SK-N-SH (cell line): ENCODE data around the gene LUC7L2. TPM values are rescaled to one million over a fixed set of nuclear protein-coding genes. Genes with fewer than 3 reads are reported as not detected.
A peak's percentile ranks its signal among the peaks of the same experiment; 100 is the strongest.

Experiments used
- CTCF ChIA-PET: fragments of 300-600, 350-600 bp; formaldehyde crosslinking; extraction: SDS; loops from one replicate; lab custom pipeline; 2021; lab: Yijun Ruan, JAX
- POLR2A ChIA-PET: fragments of 350-600 bp; sonication (Branson Sonifier 250); formaldehyde crosslinking; extraction: SDS; loops from one replicate; lab custom pipeline; 2020; ENCODE audit warnings: antibody characterized with exemption, inconsistent platforms; lab: Yijun Ruan, JAX
- DNase-seq: peaks from one replicate; pipeline ENCODE4 v3.0.0; 2012
- H2AFZ ChIP-seq: fragments of 200-600 bp; sonication (generic); 2 replicates; pipeline ENCODE4 v1.8.1; 2016; ENCODE audit warnings: antibody characterized with exemption, mild to moderate bottlenecking, low read depth
- H3F3A ChIP-seq: fragments of 200-600 bp; sonication (generic); replicated peaks from 2 replicates; pipeline ENCODE3; 2016; ENCODE audit warnings: antibody characterized with exemption, mild to moderate bottlenecking; ENCODE audit not compliant: insufficient read depth
- H3K27ac ChIP-seq, 2 experiments: fragments of 200-500 bp in 1 of 2; fragments of 200-600 bp in 1 of 2; sonication (Bioruptor generic) in 1 of 2; sonication (generic), shearing (Covaris generic) in 1 of 2; 2 replicates each; pipeline versions ENCODE4 v1.5.1 to v1.6.1; 2014 to 2016; ENCODE audit warnings: low read depth in 2 of 2, inconsistent platforms in 1 of 2, low read length in 1 of 2, mild to moderate bottlenecking in 1 of 2, mixed read lengths in 1 of 2
- H3K27me3 ChIP-seq: fragments of 200-600 bp; sonication (generic), shearing (Covaris generic); 2 replicates; pipeline ENCODE4 v1.6.1; 2016; ENCODE audit warnings: mixed run types; ENCODE audit not compliant: insufficient read depth
- H3K36me3 ChIP-seq, 2 experiments: fragments of 200-500 bp in 1 of 2; fragments of 200-600 bp in 1 of 2; sonication (Bioruptor generic) in 1 of 2; sonication (generic) in 1 of 2; replicated peaks in 1 of 2; 2 replicates each; pipeline versions ENCODE3 to v1.5.1; 2014 to 2016; ENCODE audit warnings: low read length in 1 of 2, mild to moderate bottlenecking in 1 of 2; ENCODE audit not compliant: insufficient read depth in 2 of 2, control insufficient read depth in 1 of 2
- H3K4me1 ChIP-seq, 2 experiments: fragments of 200-500 bp in 1 of 2; fragments of 200-600 bp in 1 of 2; sonication (Bioruptor generic) in 1 of 2; sonication (generic), shearing (Covaris generic) in 1 of 2; 2 replicates each; pipeline versions ENCODE4 v1.5.1 to v1.6.1; 2014 to 2016; ENCODE audit warnings: low read depth in 1 of 2, low read length in 1 of 2, mixed run types in 1 of 2; ENCODE audit not compliant: insufficient read depth in 2 of 2, control insufficient read depth in 1 of 2
- H3K4me2 ChIP-seq: fragments of 200-600 bp; sonication (generic), shearing (Covaris generic); 2 replicates; pipeline ENCODE4 v1.6.1; 2017; ENCODE audit warnings: mixed run types
- H3K4me3 ChIP-seq, 2 experiments: fragments of 200-500 bp in 1 of 2; fragments of 200-600 bp in 1 of 2; sonication (Bioruptor generic) in 1 of 2; sonication (generic), shearing (Covaris generic) in 1 of 2; 2 replicates each; pipeline versions ENCODE4 v1.5.1 to v1.8.1; 2014 to 2016; ENCODE audit warnings: low read depth in 2 of 2, inconsistent platforms in 1 of 2, low read length in 1 of 2, mild to moderate bottlenecking in 1 of 2, mixed read lengths in 1 of 2, moderate library complexity in 1 of 2
- H3K79me2 ChIP-seq: fragments of 200-600 bp; sonication (generic); 2 replicates; pipeline ENCODE4 v1.8.1; 2017; ENCODE audit warnings: mild to moderate bottlenecking; ENCODE audit not compliant: insufficient read depth
- H3K9ac ChIP-seq: fragments of 200-600 bp; sonication (generic); 2 replicates; pipeline ENCODE4 v1.6.1; 2017; ENCODE audit warnings: mixed run types
- H3K9me2 ChIP-seq: fragments of 200-600 bp; sonication (generic); 2 replicates; pipeline ENCODE4 v1.6.1; 2017; ENCODE audit warnings: mixed run types
- H3K9me3 ChIP-seq: fragments of 200-600 bp; sonication (generic); 2 replicates; pipeline ENCODE4 v1.6.1; 2017; ENCODE audit warnings: mixed run types, mild to moderate bottlenecking, moderate library complexity
- H4K20me1 ChIP-seq: fragments of 200-600 bp; sonication (generic); 2 replicates; pipeline ENCODE4 v1.6.1; 2017; ENCODE audit warnings: mild to moderate bottlenecking, mixed run types; ENCODE audit not compliant: insufficient read depth
- ELF1 ChIP-seq: IDR thresholded peaks from 2 replicates; pipeline ENCODE4 v1.4.0; 2012
- FOSL2 ChIP-seq: IDR thresholded peaks from 2 replicates; pipeline ENCODE4 v1.4.0; 2012; ENCODE audit warnings: low read depth, mild to moderate bottlenecking, moderate library complexity, borderline replicate concordance
- FOXJ3 ChIP-seq: sonication (generic); formaldehyde crosslinking; IDR thresholded peaks from 2 replicates; pipeline ENCODE4 v1.5.1; 2020; ENCODE audit warnings: mild to moderate bottlenecking, missing genetic modification reagents
- FOXM1 ChIP-seq: IDR thresholded peaks from 2 replicates; pipeline ENCODE4 v1.4.0; 2012; ENCODE audit warnings: low read depth, mild to moderate bottlenecking
- GATA2 ChIP-seq: sonication (generic); formaldehyde crosslinking; IDR thresholded peaks from 2 replicates; pipeline ENCODE4 v1.5.0; 2020; ENCODE audit warnings: mild to moderate bottlenecking, missing genetic modification reagents
- JUND ChIP-seq: IDR thresholded peaks from 2 replicates; pipeline ENCODE4 v1.4.0; 2012
- MEF2A ChIP-seq: IDR thresholded peaks from 2 replicates; pipeline ENCODE4 v1.4.0; 2012; ENCODE audit warnings: low read depth, borderline replicate concordance
- NFIC ChIP-seq: IDR thresholded peaks from 2 replicates; pipeline ENCODE4 v1.4.0; 2012; ENCODE audit warnings: borderline replicate concordance
- POLR2AphosphoS5 ChIP-seq: IDR thresholded peaks from 2 replicates; pipeline ENCODE4 v1.6.1; 2012; ENCODE audit warnings: low read depth, low read length
- RAD21 ChIP-seq: IDR thresholded peaks from 2 replicates; pipeline ENCODE4 v1.6.1; 2012; ENCODE audit warnings: mild to moderate bottlenecking, low read length
- RCOR1 ChIP-seq: fragments of 150-350 bp; IDR thresholded peaks from 2 replicates; pipeline ENCODE4 v1.6.1; 2017; ENCODE audit warnings: antibody characterized with exemption, low read length
- RFX5 ChIP-seq: IDR thresholded peaks from 2 replicates; pipeline ENCODE4 v1.6.1; 2012; ENCODE audit warnings: mild to moderate bottlenecking, improper control_type of control experiment, low read length
- SIN3A ChIP-seq: IDR thresholded peaks from 2 replicates; pipeline ENCODE4 v1.6.1; 2012; ENCODE audit warnings: low read depth, mild to moderate bottlenecking, low read length, moderate library complexity, borderline replicate concordance
- TAF1 ChIP-seq: IDR thresholded peaks from 2 replicates; pipeline ENCODE4 v1.6.1; 2012; ENCODE audit warnings: low read depth, mild to moderate bottlenecking, low read length, moderate library complexity, borderline replicate concordance
- TCF12 ChIP-seq: IDR thresholded peaks from 2 replicates; pipeline ENCODE4 v1.4.0; 2012
- TEAD4 ChIP-seq: IDR thresholded peaks from 2 replicates; pipeline ENCODE4 v1.4.0; 2012; ENCODE audit warnings: mild to moderate bottlenecking, borderline replicate concordance; ENCODE audit not compliant: insufficient read depth
- WGBS: methylation state at CpG from one replicate; pipeline ENCODE4 v1.1.6; 2017; ENCODE audit warnings: low lambda C conversion rate; 5-methylcytosine and 5-hydroxymethylcytosine counted together
- polyA plus RNA-seq, 3 experiments: library from polyadenylated mRNA; depleted of rRNA; stranded (reverse); fragments of >200 nt; gene quantifications; 2 replicates each; pipeline ENCODE4 v1.2.3, GENCODE V29; 2012
- TF ChIP-seq, protein P1 (sequence below): fragments of 150-350 bp; IDR thresholded peaks from 2 replicates; pipeline ENCODE4 v1.6.1; 2017; ENCODE audit warnings: antibody characterized with exemption, low read length, low read depth, borderline replicate concordance
- TF ChIP-seq, protein P2 (sequence below): IDR thresholded peaks from 2 replicates; pipeline ENCODE4 v1.4.0; 2012; ENCODE audit warnings: low read depth, borderline replicate concordance
- TF ChIP-seq, protein P3 (sequence below): IDR thresholded peaks from 2 replicates; pipeline ENCODE4 v1.4.0; 2012; ENCODE audit warnings: low read depth
- TF ChIP-seq, protein P4 (sequence below): fragments of 150-350 bp; IDR thresholded peaks from 2 replicates; pipeline ENCODE4 v1.6.1; 2016; ENCODE audit warnings: mild to moderate bottlenecking, low read depth, low read length
- TF ChIP-seq, protein P5 (sequence below): fragments of 200-600 bp; sonication (generic); IDR thresholded peaks from 2 replicates; pipeline ENCODE4 v1.6.1; 2017; ENCODE audit warnings: antibody characterized with exemption, mild to moderate bottlenecking, moderate library complexity

The LUC7L2 gene, protein sequence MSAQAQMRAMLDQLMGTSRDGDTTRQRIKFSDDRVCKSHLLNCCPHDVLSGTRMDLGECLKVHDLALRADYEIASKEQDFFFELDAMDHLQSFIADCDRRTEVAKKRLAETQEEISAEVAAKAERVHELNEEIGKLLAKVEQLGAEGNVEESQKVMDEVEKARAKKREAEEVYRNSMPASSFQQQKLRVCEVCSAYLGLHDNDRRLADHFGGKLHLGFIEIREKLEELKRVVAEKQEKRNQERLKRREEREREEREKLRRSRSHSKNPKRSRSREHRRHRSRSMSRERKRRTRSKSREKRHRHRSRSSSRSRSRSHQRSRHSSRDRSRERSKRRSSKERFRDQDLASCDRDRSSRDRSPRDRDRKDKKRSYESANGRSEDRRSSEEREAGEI
- 45.7 and 50.7 TPM in 2 replicates for polyA plus RNA-seq (2012; rRNA removed)
- polyA plus RNA-seq (2012; cell fraction: cytosol; rRNA removed), result 40.3 and 50.3 TPM in 2 replicates
- polyA plus RNA-seq (2012; cell fraction: nucleus; rRNA removed), result 136 and 151 TPM in 2 replicates

DNA sequence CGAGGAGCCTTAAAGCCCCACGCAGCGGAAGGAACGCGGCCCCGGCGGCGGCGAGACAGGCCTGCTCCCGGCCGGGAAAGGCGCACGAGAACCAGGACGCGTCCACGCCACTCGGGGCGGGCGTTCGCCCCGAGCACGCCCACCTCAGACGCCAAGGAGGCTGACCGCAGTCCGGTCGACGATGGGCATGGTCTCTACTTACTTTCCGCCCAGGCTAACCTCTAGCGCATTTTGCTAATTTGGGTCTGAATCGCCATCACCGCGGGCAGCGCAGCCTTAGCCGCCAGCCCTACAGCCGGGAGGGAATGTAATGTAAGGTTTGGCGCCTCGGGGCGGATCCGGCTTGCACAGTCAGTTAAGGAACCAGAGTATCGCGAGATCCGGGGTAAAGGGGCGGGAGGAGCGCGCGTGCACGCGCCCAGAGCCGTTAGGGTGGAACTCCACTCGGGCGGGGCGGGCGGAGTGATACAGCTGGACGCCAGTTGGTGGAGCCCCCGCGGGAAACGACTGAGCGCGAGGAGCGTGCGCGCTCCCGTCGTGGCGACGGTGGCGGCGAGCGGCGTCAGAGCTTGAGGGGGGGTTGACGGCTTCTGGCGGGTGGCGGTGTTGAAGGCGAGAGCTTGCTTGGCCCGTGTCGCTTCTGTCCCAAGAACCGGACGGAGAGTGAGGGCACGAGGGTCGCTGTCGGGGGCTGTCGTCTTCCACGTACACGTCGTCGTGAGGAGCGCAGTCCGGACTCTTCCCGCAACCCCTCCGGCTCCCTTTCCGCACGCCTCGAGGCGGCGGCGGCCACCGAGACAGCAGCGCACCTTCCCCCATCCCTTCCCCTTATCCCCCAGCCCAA is at the start of gene LUC7L2:
LUC7L2 (plus strand) TSS at position 529 of the 844 bp plus-strand sequence. CDS start 368 bp downstream, outside the sequence.
- no peaks in the 10 kb centered on the region for H3K27me3 ChIP-seq
- POLR2A ChIA-PET, result interaction anchor here (0.5 to 2.0 kb wide), 11 partner anchors 10 to 226 kb away, joined by 3 to 23 read pairs (median 4); a partner anchor contains a TSS
- H3K9me3 ChIP-seq, result no peaks in the 10 kb centered on the region
- H3K9ac ChIP-seq, result peak within 1 kb of the TSS; percentile 89
- H3K4me3 ChIP-seq, result peak within 1 kb of the TSS; percentile 85 to 90
- H3K4me1 ChIP-seq, result peaks cover 10 to 20% of the 10 kb centered on the region in 2 experiments; a peak in 3 of 4 replicates
- H3F3A ChIP-seq, result peaks cover 34% of the 10 kb centered on the region
- H3K36me3 ChIP-seq, result peaks cover 18 to 21% of the 10 kb centered on the region in 2 experiments
- peaks cover 34% of the 10 kb centered on the region for H4K20me1 ChIP-seq
- H2AFZ ChIP-seq, result peak within 1 kb of the TSS; percentile 89
- H3K9me2 ChIP-seq, result no peaks in the 10 kb centered on the region
- WGBS, result under 1% methylated on average over 64 of the region's 98 CpGs
- peak within 1 kb of the TSS; percentile 98 to 100 for H3K27ac ChIP-seq
- peak within 1 kb of the TSS; percentile 85 for H3K4me2 ChIP-seq
- peak; percentile 98 for DNase-seq
- CTCF ChIA-PET, result interaction anchor here (1.3 to 1.7 kb wide), 5 partner anchors 14 to 48 kb away, joined by 3 to 6 read pairs (median 4); no protein-coding TSS in a partner anchor
- peaks cover 68% of the 10 kb centered on the region for H3K79me2 ChIP-seq
- TF ChIP-seq ELF1 (peak; percentile 56; the same call in 1 of the 2 replicates), FOXM1 (peak; percentile 77; the same call in 1 of the 2 replicates), POLR2AphosphoS5 (peak; percentile 100), TAF1 (peak; percentile 95), JUND (peak; percentile 19; the same call in 1 of the 2 replicates), GATA2 (no peak), RCOR1 (peak; percentile 68), SIN3A (peak; percentile 90; the same call in 1 of the 2 replicates), FOSL2 (no peak), RFX5 (no peak), TCF12 (peak; percentile 45; the same call in 1 of the 2 replicates), MEF2A (no peak), TEAD4 (0 out of 2 replicates have a peak, but pooled peaks have one; percentile 39), FOXJ3 (CRISPR knock-in tag) (peak; percentile 56; the same call in 1 of the 2 replicates), RAD21 (no peak), NFIC (no peak)
- TF ChIP-seq, protein P1, sequence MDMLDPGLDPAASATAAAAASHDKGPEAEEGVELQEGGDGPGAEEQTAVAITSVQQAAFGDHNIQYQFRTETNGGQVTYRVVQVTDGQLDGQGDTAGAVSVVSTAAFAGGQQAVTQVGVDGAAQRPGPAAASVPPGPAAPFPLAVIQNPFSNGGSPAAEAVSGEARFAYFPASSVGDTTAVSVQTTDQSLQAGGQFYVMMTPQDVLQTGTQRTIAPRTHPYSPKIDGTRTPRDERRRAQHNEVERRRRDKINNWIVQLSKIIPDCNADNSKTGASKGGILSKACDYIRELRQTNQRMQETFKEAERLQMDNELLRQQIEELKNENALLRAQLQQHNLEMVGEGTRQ, result no peak
- TF ChIP-seq, protein P2, sequence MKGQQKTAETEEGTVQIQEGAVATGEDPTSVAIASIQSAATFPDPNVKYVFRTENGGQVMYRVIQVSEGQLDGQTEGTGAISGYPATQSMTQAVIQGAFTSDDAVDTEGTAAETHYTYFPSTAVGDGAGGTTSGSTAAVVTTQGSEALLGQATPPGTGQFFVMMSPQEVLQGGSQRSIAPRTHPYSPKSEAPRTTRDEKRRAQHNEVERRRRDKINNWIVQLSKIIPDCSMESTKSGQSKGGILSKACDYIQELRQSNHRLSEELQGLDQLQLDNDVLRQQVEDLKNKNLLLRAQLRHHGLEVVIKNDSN, result no peak
- TF ChIP-seq, protein P3, sequence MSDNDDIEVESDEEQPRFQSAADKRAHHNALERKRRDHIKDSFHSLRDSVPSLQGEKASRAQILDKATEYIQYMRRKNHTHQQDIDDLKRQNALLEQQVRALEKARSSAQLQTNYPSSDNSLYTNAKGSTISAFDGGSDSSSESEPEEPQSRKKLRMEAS, result peak; percentile 93
- TF ChIP-seq, protein P4, sequence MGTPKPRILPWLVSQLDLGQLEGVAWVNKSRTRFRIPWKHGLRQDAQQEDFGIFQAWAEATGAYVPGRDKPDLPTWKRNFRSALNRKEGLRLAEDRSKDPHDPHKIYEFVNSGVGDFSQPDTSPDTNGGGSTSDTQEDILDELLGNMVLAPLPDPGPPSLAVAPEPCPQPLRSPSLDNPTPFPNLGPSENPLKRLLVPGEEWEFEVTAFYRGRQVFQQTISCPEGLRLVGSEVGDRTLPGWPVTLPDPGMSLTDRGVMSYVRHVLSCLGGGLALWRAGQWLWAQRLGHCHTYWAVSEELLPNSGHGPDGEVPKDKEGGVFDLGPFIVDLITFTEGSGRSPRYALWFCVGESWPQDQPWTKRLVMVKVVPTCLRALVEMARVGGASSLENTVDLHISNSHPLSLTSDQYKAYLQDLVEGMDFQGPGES, result no peak
- TF ChIP-seq, protein P5, sequence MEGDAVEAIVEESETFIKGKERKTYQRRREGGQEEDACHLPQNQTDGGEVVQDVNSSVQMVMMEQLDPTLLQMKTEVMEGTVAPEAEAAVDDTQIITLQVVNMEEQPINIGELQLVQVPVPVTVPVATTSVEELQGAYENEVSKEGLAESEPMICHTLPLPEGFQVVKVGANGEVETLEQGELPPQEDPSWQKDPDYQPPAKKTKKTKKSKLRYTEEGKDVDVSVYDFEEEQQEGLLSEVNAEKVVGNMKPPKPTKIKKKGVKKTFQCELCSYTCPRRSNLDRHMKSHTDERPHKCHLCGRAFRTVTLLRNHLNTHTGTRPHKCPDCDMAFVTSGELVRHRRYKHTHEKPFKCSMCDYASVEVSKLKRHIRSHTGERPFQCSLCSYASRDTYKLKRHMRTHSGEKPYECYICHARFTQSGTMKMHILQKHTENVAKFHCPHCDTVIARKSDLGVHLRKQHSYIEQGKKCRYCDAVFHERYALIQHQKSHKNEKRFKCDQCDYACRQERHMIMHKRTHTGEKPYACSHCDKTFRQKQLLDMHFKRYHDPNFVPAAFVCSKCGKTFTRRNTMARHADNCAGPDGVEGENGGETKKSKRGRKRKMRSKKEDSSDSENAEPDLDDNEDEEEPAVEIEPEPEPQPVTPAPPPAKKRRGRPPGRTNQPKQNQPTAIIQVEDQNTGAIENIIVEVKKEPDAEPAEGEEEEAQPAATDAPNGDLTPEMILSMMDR, result peak; percentile 17; the same call in 1 of the 2 replicates
